D721Med (cell line): Measurements from ENCODE around the gene SUPT4H1.

ENCODE experiments used
- DNase-seq: peaks from one replicate; pipeline ENCODE4 v3.0.0; 2011; ENCODE audit warnings: low spot score; ENCODE audit not compliant: insufficient read length
- FAIRE-seq: peaks from 2 replicates; lab custom pipeline; 2011; peaks lifted over from hg19 to GRCh38; lab: Jason Lieb, UNC
- CTCF ChIP-seq: IDR thresholded peaks from 2 replicates; pipeline ENCODE4 v1.5.1; 2012; ENCODE audit warnings: mild to moderate bottlenecking, control low read depth; ENCODE audit not compliant: insufficient read depth; ENCODE audit errors: missing control alignments

The SUPT4H1 gene

GRCh38 chr17:58338841-58339754 is 12.9 kb downstream of the SUPT4H1 start:
- TF ChIP-seq CTCF, result no peak
- no peak for FAIRE-seq
- no peak for DNase-seq

- no peak for TF ChIP-seq CTCF
- DNase-seq (no peak), FAIRE-seq (no peak)
Measured at GRCh38 chr17:58338454-58338840, 13.6 kb downstream of the SUPT4H1 start.

GRCh38 chr17:58337600-58338453 is 14.2 kb downstream of the SUPT4H1 start:
- no peak for TF ChIP-seq CTCF
- DNase-seq (peak; percentile 14), FAIRE-seq (no peak)

- FAIRE-seq (no peak), DNase-seq (no peak)
- TF ChIP-seq CTCF, result no peak
Measured at GRCh38 chr17:58337210-58337599, 14.8 kb downstream of the SUPT4H1 start.

GRCh38 chr17:58336456-58337209 is 15.4 kb downstream of the SUPT4H1 start:
- DNase-seq (peak; percentile 22), FAIRE-seq (no peak)
- no peak for TF ChIP-seq CTCF

GRCh38 chr17:58335779-58336455 is 16.1 kb downstream of the SUPT4H1 start:
- FAIRE-seq, result no peak
- peak; percentile 12 for DNase-seq
- no peak for TF ChIP-seq CTCF
